SK-N-SH treated with all-trans-retinoic acid at 6 μM for 48 hours (cell line): ENCODE measurements around the gene CEP290.

Experiments
- ATAC-seq: fragments of 200-7000 bp; cut with Tn5 transposase; 3 replicates; pipeline ENCODE4 v1.9.1; 2020; ENCODE audit warnings: mild to moderate bottlenecking, moderate library complexity
- ARNTL ChIP-seq: fragments of 450-650 bp; formaldehyde crosslinking; IDR thresholded peaks from 2 replicates; pipeline ENCODE4 v1.5.0; 2020; ENCODE audit warnings: low read depth, mild to moderate bottlenecking, moderate library complexity, borderline replicate concordance
- CREB5 ChIP-seq: fragments of 250-450 bp; sonication (Bioruptor Pico); IDR thresholded peaks from 2 replicates; pipeline ENCODE4 v1.5.1; 2020; ENCODE audit warnings: low read depth, mild to moderate bottlenecking, moderate library complexity
- CSRNP3 ChIP-seq: fragments of 250-450 bp; sonication (Bioruptor Pico); IDR thresholded peaks from 2 replicates; pipeline ENCODE4 v1.5.1; 2021; ENCODE audit warnings: mild to moderate bottlenecking, moderate library complexity
- ESRRG ChIP-seq: fragments of 250-450 bp; sonication (Bioruptor Pico); IDR thresholded peaks from 2 replicates; pipeline ENCODE4 v1.6.1; 2021; ENCODE audit warnings: mild to moderate bottlenecking
- GLIS3 ChIP-seq: fragments of 250-450 bp; sonication (Bioruptor Pico); IDR thresholded peaks from 2 replicates; pipeline ENCODE4 v1.5.0; 2020; ENCODE audit warnings: mild to moderate bottlenecking, moderate library complexity
- ISL1 ChIP-seq: fragments of 250-450 bp; sonication (Bioruptor Pico); IDR thresholded peaks from 2 replicates; pipeline ENCODE4 v2.1.2; 2022; ENCODE audit warnings: mild to moderate bottlenecking, moderate library complexity
- OSR1 ChIP-seq: fragments of 250-450 bp; sonication (Bioruptor Pico); IDR thresholded peaks from 2 replicates; pipeline ENCODE4 v1.8.0; 2022; ENCODE audit warnings: moderate library complexity, mild to moderate bottlenecking, inconsistent platforms
- POU6F1 ChIP-seq: fragments of 250-450 bp; sonication (Bioruptor Pico); IDR thresholded peaks from 2 replicates; pipeline ENCODE4 v1.8.0; 2021; ENCODE audit warnings: low read depth, mild to moderate bottlenecking, moderate library complexity, borderline replicate concordance
- PPARA ChIP-seq: fragments of 250-450 bp; sonication (Bioruptor Pico); IDR thresholded peaks from 2 replicates; pipeline ENCODE4 v1.5.0; 2020; ENCODE audit warnings: mild to moderate bottlenecking, borderline replicate concordance
- RARB ChIP-seq: fragments of 250-450 bp; sonication (Bioruptor Pico); IDR thresholded peaks from 2 replicates; pipeline ENCODE4 v1.8.0; 2021; ENCODE audit warnings: mild to moderate bottlenecking, moderate library complexity
- SNAI2 ChIP-seq: fragments of 250-450 bp; sonication (Bioruptor Pico); IDR thresholded peaks from 2 replicates; pipeline ENCODE4 v1.5.0; 2020; ENCODE audit warnings: mild to moderate bottlenecking, moderate library complexity
- TCF4 ChIP-seq: fragments of 250-450 bp; sonication (Bioruptor Pico); IDR thresholded peaks from 2 replicates; pipeline ENCODE4 v1.8.0; 2021; ENCODE audit warnings: mild to moderate bottlenecking, moderate library complexity, borderline replicate concordance
- TOX ChIP-seq: fragments of 250-450 bp; sonication (Bioruptor Pico); IDR thresholded peaks from 2 replicates; pipeline ENCODE4 v1.8.0; 2021; ENCODE audit warnings: mild to moderate bottlenecking, moderate library complexity, borderline replicate concordance
- TSHZ2 ChIP-seq: fragments of 250-450 bp; sonication (Bioruptor Pico); IDR thresholded peaks from 2 replicates; pipeline ENCODE4 v1.5.0; 2020; ENCODE audit warnings: mild to moderate bottlenecking, moderate library complexity
- ZC3H10 ChIP-seq: fragments of 250-450 bp; sonication (Bioruptor Pico); IDR thresholded peaks from 2 replicates; pipeline ENCODE4 v1.5.1; 2021; ENCODE audit warnings: mild to moderate bottlenecking, moderate library complexity
- ZFP3 ChIP-seq: fragments of 250-450 bp; sonication (Bioruptor Pico); IDR thresholded peaks from 2 replicates; pipeline ENCODE4 v1.5.0; 2020; ENCODE audit warnings: mild to moderate bottlenecking, moderate library complexity
- ZFP30 ChIP-seq: fragments of 450-650 bp; formaldehyde crosslinking; IDR thresholded peaks from 2 replicates; pipeline ENCODE4 v1.5.0; 2022; ENCODE audit warnings: mild to moderate bottlenecking, moderate library complexity
- ZNF565 ChIP-seq: fragments of 450-650 bp; formaldehyde crosslinking; conservative IDR thresholded peaks from 2 replicates; pipeline ENCODE4 v1.5.0; 2020; ENCODE audit warnings: low read depth, mild to moderate bottlenecking, moderate library complexity
- ZNF70 ChIP-seq: fragments of 450-650 bp; formaldehyde crosslinking; IDR thresholded peaks from 2 replicates; pipeline ENCODE4 v1.5.0; 2020; ENCODE audit warnings: mild to moderate bottlenecking, moderate library complexity
- ZNF8 ChIP-seq: fragments of 450-650 bp; formaldehyde crosslinking; IDR thresholded peaks from 2 replicates; pipeline ENCODE4 v1.5.0; 2020; ENCODE audit warnings: mild to moderate bottlenecking, moderate library complexity

Gene CEP290

GRCh38 chr12:88062474-88062873 is 79.4 kb downstream of the CEP290 start:
- ATAC-seq: no peak
- TF ChIP-seq GLIS3 (CRISPR knock-in tag) (no peak), ZFP30 (CRISPR knock-in tag) (no peak), ZNF70 (CRISPR knock-in tag) (no peak), TOX (CRISPR knock-in tag) (no peak), PPARA (CRISPR knock-in tag) (no peak), CSRNP3 (CRISPR knock-in tag) (no peak), ZNF8 (no peak), TCF4 (CRISPR knock-in tag) (no peak), SNAI2 (CRISPR knock-in tag) (no peak), RARB (CRISPR knock-in tag) (no peak), ZC3H10 (CRISPR knock-in tag) (no peak), ZFP3 (no peak), ARNTL (CRISPR knock-in tag) (no peak), TSHZ2 (CRISPR knock-in tag) (no peak)

GRCh38 chr12:88058719-88059077 is 83.2 kb downstream of the CEP290 start:
- TF ChIP-seq TSHZ2 (CRISPR knock-in tag): no peak
- TF ChIP-seq ZNF70 (CRISPR knock-in tag): no peak
- TF ChIP-seq ZFP30 (CRISPR knock-in tag): no peak
- TF ChIP-seq CREB5 (CRISPR knock-in tag): no peak
- TF ChIP-seq RARB (CRISPR knock-in tag): no peak
- TF ChIP-seq TOX (CRISPR knock-in tag): no peak
- TF ChIP-seq GLIS3 (CRISPR knock-in tag): no peak
- TF ChIP-seq ARNTL (CRISPR knock-in tag): no peak
- no peak for TF ChIP-seq OSR1 (CRISPR knock-in tag)
- TF ChIP-seq ISL1 (CRISPR knock-in tag): no peak
- TF ChIP-seq ZNF565: no peak
- TF ChIP-seq ZNF8: no peak
- no peak for TF ChIP-seq TCF4 (CRISPR knock-in tag)
- TF ChIP-seq ZFP3: no peak
- TF ChIP-seq PPARA (CRISPR knock-in tag): no peak
- TF ChIP-seq ESRRG (CRISPR knock-in tag): no peak
- no peak for TF ChIP-seq POU6F1 (CRISPR knock-in tag)
- no peak for ATAC-seq
